ENCODE results near the gene PCDHA7.
"Not testable (repeated sequence)": the region's sequence is repeated elsewhere in the genome, so short reads cannot be mapped to it uniquely, and the experiment has no call there.

GRCh38 chr5:140808241-140808888 is 25.7 kb upstream of the PCDHA7 start:
- TF ChIP-seq CTCF, POLR2A, POLR2AphosphoS5 (IDR thresholded peaks at IDR 0.05): not testable (repeated sequence)
